Skeletal muscle satellite cell (primary cell): ENCODE results near the gene POTEE. TPM values are rescaled to one million over a fixed set of nuclear protein-coding genes. Genes with fewer than 3 reads are reported as not detected.
"Not testable (repeated sequence)": the region's sequence is repeated elsewhere in the genome, so short reads cannot be mapped to it uniquely, and the experiment has no call there.

ENCODE experiments used
- H3K27me3 ChIP-seq: 2 replicates; pipeline ENCODE4 v1.7.0; 2013; ENCODE audit warnings: low read length; ENCODE audit not compliant: control insufficient read depth, insufficient read depth
- H3K36me3 ChIP-seq: 2 replicates; pipeline ENCODE4 v1.7.0; 2013; ENCODE audit warnings: mild to moderate bottlenecking, control low read depth, low read length; ENCODE audit not compliant: insufficient read depth
- H3K4me1 ChIP-seq: 2 replicates; pipeline ENCODE4 v1.7.0; 2013; ENCODE audit warnings: low read length; ENCODE audit not compliant: control insufficient read depth, insufficient read depth
- H3K4me2 ChIP-seq: 2 replicates; pipeline ENCODE4 v1.7.0; 2013; ENCODE audit warnings: mild to moderate bottlenecking, low read length
- H3K4me3 ChIP-seq: 2 replicates; pipeline ENCODE4 v1.7.0; 2013; ENCODE audit warnings: low read length
- H3K9ac ChIP-seq: 2 replicates; pipeline ENCODE4 v1.7.0; 2013; ENCODE audit warnings: mild to moderate bottlenecking, low read depth, low read length, moderate library complexity
- H3K9me3 ChIP-seq: replicated peaks from 2 replicates; pipeline ENCODE4 v1.7.0; 2013; ENCODE audit warnings: mild to moderate bottlenecking, control low read depth, low read length
- total RNA-seq: library from RNA; depleted of rRNA; stranded (reverse); fragments of >200 nt; gene quantifications from 2 replicates; pipeline ENCODE4 v1.2.3, GENCODE V29; 2012; rRNA removed

POTEE gene
- under 0.01 TPM in 1 of 2 replicates, not detected in the other for total RNA-seq

- not testable (repeated sequence) for H3K36me3 ChIP-seq, H3K4me3 ChIP-seq, H3K4me2 ChIP-seq, H3K9ac ChIP-seq, H3K4me1 ChIP-seq, H3K9me3 ChIP-seq, H3K27me3 ChIP-seq
These were observed at the start of gene POTEE for GRCh38 chr2:131209030-131209772. TSS of gene POTEE (plus strand) at chr2:131209536. CDS start at chr2:131218403, 8,867 bp downstream.

- not testable (repeated sequence) for H3K4me3 ChIP-seq, H3K9me3 ChIP-seq, H3K36me3 ChIP-seq, H3K9ac ChIP-seq, H3K4me2 ChIP-seq, H3K4me1 ChIP-seq, H3K27me3 ChIP-seq
These were observed 43.8 kb upstream of the POTEE start for GRCh38 chr2:131165562-131165961.

- no peaks in the 10 kb centered on the region for H3K4me1 ChIP-seq
- H3K36me3 ChIP-seq: no peaks in the 10 kb centered on the region
- no peaks in the 10 kb centered on the region for H3K9me3 ChIP-seq
- H3K4me2 ChIP-seq: no peak overlapping the region
- no peak overlapping the region for H3K4me3 ChIP-seq
- H3K9ac ChIP-seq: no peak overlapping the region
- no peaks in the 10 kb centered on the region for H3K27me3 ChIP-seq
These were observed 40.8 kb upstream of the POTEE start for GRCh38 chr2:131168538-131168937.

- not testable (repeated sequence) for H3K4me3 ChIP-seq, H3K36me3 ChIP-seq, H3K9me3 ChIP-seq, H3K9ac ChIP-seq, H3K4me1 ChIP-seq, H3K4me2 ChIP-seq
- H3K27me3 ChIP-seq: peaks cover 27% of the 10 kb centered on the region
These were observed 31.3 kb upstream of the POTEE start for GRCh38 chr2:131178050-131178449.

- H3K4me2 ChIP-seq, H3K36me3 ChIP-seq, H3K9me3 ChIP-seq, H3K4me1 ChIP-seq, H3K9ac ChIP-seq, H3K4me3 ChIP-seq: not testable (repeated sequence)
- H3K27me3 ChIP-seq: peaks cover 27% of the 10 kb centered on the region
These were observed 30.5 kb upstream of the POTEE start for GRCh38 chr2:131178721-131179418.

GRCh38 chr2:131181451-131181850 lies 27.9 kb upstream of the POTEE start:
- H3K4me3 ChIP-seq, H3K9ac ChIP-seq, H3K9me3 ChIP-seq, H3K4me2 ChIP-seq, H3K4me1 ChIP-seq, H3K36me3 ChIP-seq: not testable (repeated sequence)
- H3K27me3 ChIP-seq: peaks cover 19% of the 10 kb centered on the region

- not testable (repeated sequence) for H3K4me2 ChIP-seq, H3K9ac ChIP-seq, H3K4me1 ChIP-seq, H3K4me3 ChIP-seq, H3K27me3 ChIP-seq, H3K9me3 ChIP-seq, H3K36me3 ChIP-seq
These were observed 15.9 kb upstream of the POTEE start for GRCh38 chr2:131193421-131193820.

- not testable (repeated sequence) for H3K4me1 ChIP-seq, H3K9me3 ChIP-seq, H3K9ac ChIP-seq, H3K4me3 ChIP-seq, H3K4me2 ChIP-seq, H3K36me3 ChIP-seq, H3K27me3 ChIP-seq
These were observed 13.2 kb upstream of the POTEE start for GRCh38 chr2:131196186-131196585.

GRCh38 chr2:131201098-131201497 lies 8.2 kb upstream of the POTEE start:
- no peaks in the 10 kb centered on the region for H3K9me3 ChIP-seq
- H3K9ac ChIP-seq: no peak overlapping the region
- H3K4me2 ChIP-seq: no peak overlapping the region
- H3K4me3 ChIP-seq: no peak overlapping the region
- H3K27me3 ChIP-seq: no peaks in the 10 kb centered on the region
- no peaks in the 10 kb centered on the region for H3K4me1 ChIP-seq
- H3K36me3 ChIP-seq: no peaks in the 10 kb centered on the region

GRCh38 chr2:131207839-131208238 lies 1.5 kb upstream of the POTEE start:
- H3K36me3 ChIP-seq, H3K4me3 ChIP-seq, H3K4me2 ChIP-seq, H3K4me1 ChIP-seq, H3K27me3 ChIP-seq, H3K9ac ChIP-seq, H3K9me3 ChIP-seq: not testable (repeated sequence)

GRCh38 chr2:131209773-131210104 lies 403 bp downstream of the POTEE start:
- not testable (repeated sequence) for H3K9me3 ChIP-seq, H3K36me3 ChIP-seq, H3K4me1 ChIP-seq, H3K4me3 ChIP-seq, H3K9ac ChIP-seq, H3K4me2 ChIP-seq, H3K27me3 ChIP-seq
